ENCODE data around the gene SERPINI1.

The SERPINI1 gene

GRCh38 chr3:167854846-167855245, 119.3 kb downstream of the SERPINI1 start:
- no peak for DNase-seq

- no peak for DNase-seq
These were observed 119.8 kb downstream of the SERPINI1 start for GRCh38 chr3:167855306-167855705.

DNA sequence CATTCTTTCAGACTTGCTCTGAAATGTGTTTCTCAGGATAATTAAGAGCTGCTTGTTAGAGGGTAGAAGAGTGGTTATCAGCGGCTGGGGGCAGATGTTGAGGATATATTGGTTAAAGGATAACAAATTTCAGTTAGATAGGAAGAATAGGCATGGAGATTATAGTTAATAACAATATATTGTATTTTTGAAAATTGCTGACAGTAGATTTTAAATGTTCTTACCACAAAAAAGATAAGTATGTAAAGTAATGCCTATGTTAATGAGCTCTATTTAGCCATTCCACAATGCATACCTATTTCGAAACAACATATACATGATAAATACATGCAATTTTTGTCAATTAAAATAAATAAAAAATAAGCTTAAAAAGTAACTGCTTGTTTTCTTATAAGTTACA, 123.3 kb downstream of the SERPINI1 start:
- no peak for DNase-seq

DNA sequence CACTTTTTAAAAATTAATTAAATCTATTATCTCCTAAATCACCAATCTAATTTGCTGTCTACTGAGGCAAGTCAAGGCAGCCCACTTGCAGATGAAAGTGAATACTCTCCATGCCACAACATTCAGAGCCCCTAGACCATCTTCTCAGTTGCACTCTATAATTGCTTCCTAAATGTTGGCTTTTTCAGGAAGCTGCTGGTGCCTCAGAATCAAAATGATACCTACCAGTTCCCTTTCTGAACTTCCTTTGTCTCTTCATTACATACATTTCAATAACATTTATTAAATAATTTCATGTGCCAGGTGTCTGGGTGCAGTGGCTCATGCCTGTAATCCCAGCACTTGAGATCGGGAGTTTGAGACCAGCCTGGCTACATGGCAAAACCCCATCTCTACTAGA, 124.1 kb downstream of the SERPINI1 start:
- no peak for DNase-seq

DNA sequence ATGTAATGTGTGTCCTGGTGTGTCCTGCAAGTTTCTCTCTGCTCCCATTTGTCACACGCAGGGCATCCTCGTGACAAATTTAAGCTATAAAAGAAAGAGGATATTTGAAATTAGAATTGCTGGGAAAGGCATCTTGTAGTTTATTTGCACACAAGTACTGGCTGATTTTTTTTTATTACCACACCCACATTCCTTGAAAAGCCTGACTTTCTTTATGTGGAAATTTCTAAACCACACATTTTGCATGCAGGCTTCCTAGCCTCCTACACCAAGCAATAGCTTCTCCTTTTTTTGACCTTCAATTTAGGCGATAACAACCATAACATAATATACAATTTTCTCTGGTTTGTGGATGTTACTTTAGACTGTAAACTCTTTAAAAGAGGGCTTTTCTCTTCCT, 126.1 kb downstream of the SERPINI1 start:
- no peak for DNase-seq

- DNase-seq: no peak
These were observed 126.7 kb downstream of the SERPINI1 start for GRCh38 chr3:167862104-167862730.

DNA sequence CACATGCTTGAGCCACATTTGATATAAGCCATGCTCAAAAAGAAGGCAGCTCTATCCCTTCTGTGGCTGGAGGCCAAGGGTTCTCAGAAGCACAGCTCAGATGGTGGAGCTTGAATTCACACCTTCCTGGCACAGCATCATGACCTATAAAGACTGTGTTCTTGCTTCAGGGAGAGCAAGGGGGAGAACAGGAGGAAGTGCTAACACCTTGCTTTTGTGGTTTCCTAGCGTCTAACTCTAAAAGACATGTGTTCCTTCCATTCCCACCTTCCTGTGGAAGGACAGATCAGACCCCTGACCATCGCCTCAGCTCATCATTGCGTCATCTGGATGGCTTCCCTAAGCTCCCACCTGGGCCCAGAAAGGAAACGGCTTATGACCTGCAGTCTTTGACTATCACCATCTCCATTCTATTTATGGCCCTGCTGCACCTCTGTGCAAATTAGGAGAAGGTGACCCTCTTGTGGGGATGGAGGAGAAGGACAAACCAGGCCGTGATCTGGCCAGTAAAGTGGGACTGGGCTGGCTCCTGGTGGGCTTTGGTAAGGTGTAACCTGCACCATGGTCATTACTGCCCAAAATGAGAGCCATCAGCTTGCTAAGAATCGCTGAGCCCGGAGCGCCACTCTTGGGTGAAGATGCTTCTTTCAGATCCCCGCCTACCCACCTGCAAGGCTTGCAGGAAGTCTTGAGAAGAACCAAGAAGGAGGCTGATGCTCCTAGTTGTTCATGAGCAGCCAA, 128.5 kb downstream of the SERPINI1 start:
- DNase-seq: no peak

DNA sequence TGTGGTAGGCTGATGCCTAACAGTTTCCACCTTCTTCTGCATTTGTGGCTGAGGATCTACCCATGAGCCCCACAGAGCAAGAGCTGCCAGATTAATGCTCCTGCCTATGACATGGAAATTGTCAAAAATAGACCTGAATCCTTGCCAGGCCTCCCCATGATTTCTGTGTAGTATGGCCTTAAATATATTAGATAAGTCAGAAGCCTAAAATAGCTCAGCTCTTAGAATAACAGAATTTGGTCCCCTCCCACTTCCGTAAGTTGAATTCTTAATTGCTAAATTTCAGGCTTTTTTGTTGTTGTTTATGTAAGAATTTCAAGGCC, 129.0 kb downstream of the SERPINI1 start:
- no peak for DNase-seq

DNA sequence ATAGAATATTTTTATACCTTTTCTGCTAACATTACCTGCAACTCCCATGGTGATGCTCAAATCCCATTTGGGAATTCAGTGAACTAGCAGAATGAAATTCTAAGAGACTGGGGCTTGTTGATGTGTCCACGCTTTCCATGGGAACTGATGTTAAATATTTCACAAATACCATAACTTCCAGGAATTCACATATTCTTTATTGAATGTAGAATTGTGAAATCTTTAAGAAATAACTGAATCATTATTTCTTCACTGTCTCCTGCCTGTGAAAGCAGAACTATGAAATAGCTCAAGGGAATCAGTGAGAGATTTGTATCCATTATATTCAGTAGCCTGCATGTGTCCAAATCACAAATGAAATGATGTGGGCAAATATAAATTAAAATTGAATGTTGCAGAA, 130.8 kb downstream of the SERPINI1 start:
- DNase-seq: no peak

DNA sequence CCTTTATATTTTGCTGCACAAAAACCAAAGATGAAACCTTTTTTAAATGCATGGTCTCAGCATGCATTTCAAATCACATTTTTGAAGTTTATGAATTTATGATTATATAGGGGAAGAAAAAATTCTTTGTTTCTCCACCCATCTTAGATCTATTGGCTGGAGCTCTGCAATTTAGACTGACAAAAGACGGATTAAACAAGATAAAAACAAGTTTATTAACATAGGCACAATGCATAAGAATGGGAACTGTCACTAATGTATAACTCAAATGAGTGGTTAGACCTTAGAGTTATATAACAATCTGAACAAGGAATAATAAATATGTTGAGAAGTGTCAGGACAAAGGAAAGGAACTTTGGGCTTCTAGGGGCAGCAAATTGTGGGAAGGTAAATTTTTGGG, 132.5 kb downstream of the SERPINI1 start:
- no peak for DNase-seq

DNA sequence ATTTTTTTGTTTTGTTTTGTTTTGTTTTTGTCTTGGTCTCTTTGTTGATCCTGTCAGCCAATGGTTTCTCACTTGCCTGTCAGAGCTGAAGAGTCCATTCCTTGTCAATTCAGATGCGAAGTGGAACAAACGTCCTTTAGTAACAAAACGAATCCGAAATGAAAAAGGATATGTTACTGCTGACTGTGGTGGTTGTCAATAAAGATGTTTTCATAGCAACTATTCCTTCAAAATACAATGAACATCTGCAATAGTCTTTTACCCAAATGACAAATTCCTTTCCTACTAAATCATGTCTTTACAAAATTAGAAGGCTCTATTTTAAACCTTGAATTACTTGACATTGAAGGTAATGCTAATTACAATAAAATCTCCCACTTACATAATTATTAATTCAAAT, 134.7 kb downstream of the SERPINI1 start:
- DNase-seq: no peak

- DNase-seq: no peak
These were observed 135.2 kb downstream of the SERPINI1 start for GRCh38 chr3:167870759-167871158.

GRCh38 chr3:167872032-167872431, 136.5 kb downstream of the SERPINI1 start:
- DNase-seq: no peak

DNA sequence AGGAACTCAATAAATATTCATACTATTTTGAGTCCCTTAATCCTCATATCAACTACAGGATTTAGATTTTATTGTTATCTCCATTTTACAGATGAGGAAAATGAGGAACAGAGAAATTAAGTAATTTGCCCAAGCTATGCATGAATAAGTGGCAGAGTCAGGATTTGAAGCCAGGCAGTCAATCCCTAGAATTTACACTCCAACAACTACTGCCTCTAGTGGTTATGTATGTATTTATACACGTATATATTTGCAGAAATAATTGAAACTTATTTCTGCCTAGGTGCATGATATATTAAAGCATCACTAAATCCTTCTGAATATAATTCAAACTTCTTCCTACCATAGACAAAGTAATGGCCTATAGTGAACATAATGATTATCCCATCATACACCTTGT, 137.4 kb downstream of the SERPINI1 start:
- DNase-seq: no peak

DNA sequence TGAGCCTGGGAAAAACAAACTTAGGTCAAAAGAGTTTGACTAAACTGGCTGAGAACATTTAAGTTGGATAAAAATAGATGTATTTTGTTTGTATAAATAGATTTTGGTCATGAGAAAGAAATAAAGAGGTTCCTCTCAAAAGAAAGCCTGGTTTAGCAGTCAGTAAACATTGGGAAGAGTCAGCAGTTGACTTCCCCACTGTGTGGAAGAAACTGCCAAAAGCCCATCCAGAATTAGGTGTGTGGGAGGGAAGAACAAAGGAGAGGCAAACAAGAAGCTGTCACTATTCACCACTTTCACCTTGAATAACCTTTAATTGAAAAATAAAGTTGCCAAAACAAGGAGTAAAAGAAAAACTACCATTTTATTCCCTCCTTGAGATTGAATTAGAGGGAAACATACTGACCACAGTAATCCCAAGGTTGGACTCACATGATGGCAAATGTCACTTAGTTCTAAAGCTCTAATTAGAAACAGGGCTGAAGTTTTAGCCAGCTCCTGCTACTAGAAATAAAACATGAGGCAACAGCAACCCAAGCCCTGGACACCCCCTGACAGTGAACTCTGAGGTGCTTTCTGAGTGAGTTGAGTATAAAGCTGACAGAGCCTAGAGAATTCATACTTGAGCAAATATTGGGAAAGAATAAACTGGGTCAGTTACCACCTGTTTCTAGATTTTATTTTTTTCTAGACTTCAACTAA, 139.3 kb downstream of the SERPINI1 start:
- DNase-seq: no peak
